ENCODE measurements around the gene ESPNL. TPM values are rescaled to one million over a fixed set of nuclear protein-coding genes. Genes with fewer than 3 reads are reported as not detected.

ESPNL gene
- total RNA-seq, 2 donors from 2014 or later = 0.15 to 0.86 TPM

GRCh38 chr2:238091436-238092060, 8.6 kb upstream of the ESPNL start:
- no peak for DNase-seq
- no peaks in the 10 kb centered on the region for H3K9me3 Mint-ChIP-seq
- peaks cover 4% of the 10 kb centered on the region for H3K4me1 Mint-ChIP-seq
- H3K4me3 Mint-ChIP-seq = no peak overlapping the region
- Histone ChIP-seq H3K9me3 (ENCODE audit: control insufficient read depth, low read length) (no peaks in the 10 kb centered on the region), H3K36me3 (ENCODE audit: control insufficient read depth, insufficient read depth, low read length) (peaks cover 4% of the 10 kb centered on the region), H3K4me1 (ENCODE audit: control insufficient read depth, insufficient read depth, low read length) (no peaks in the 10 kb centered on the region), H3K27me3 (ENCODE audit: control insufficient read depth, insufficient read depth, low read length, poor library complexity, severe bottlenecking) (no peaks in the 10 kb centered on the region), H3K9ac (ENCODE audit: extremely low read depth, low read length, poor library complexity, severe bottlenecking) (no peak overlapping the region), H3K27ac (ENCODE audit: low read depth, low read length) (no peak overlapping the region), H3K4me3 (ENCODE audit: low read length) (no peak overlapping the region)
- no peak for TF ChIP-seq CTCF (conservative IDR thresholded peaks at IDR 0.05)
- peaks cover 12% of the 10 kb centered on the region for H3K36me3 Mint-ChIP-seq (ENCODE audit: low read depth)
- H3K27me3 Mint-ChIP-seq (ENCODE audit: insufficient read depth) = no peaks in the 10 kb centered on the region
- peak overlapping the region; percentile 8 for H3K27ac Mint-ChIP-seq
- WGBS, 2 experiments (ENCODE audit: insufficient coverage in 1 of 2, insufficient read length in 1 of 2) = 94 to 97% methylated on average over 8 to 16 of the region's 16 CpGs

- H3K9me3 ChIP-seq (ENCODE audit: control insufficient read depth, low read length) = no peaks in the 10 kb centered on the region
- H3K4me1 ChIP-seq (ENCODE audit: control insufficient read depth, insufficient read depth, low read length) = no peaks in the 10 kb centered on the region
- Mint-ChIP-seq H3K4me1 (peaks cover 4% of the 10 kb centered on the region), H3K9me3 (no peaks in the 10 kb centered on the region), H3K27me3 (ENCODE audit: insufficient read depth) (no peaks in the 10 kb centered on the region), H3K4me3 (no peak overlapping the region), H3K36me3 (ENCODE audit: low read depth) (peaks cover 4% of the 10 kb centered on the region), H3K27ac (no peak overlapping the region)
- no peak overlapping the region for H3K27ac ChIP-seq (ENCODE audit: low read depth, low read length)
- no peak overlapping the region for H3K4me3 ChIP-seq (ENCODE audit: low read length)
- 92 to 93% methylated on average over 9 to 12 of the region's 12 CpGs for WGBS, 2 experiments (ENCODE audit: insufficient coverage in 1 of 2, insufficient read length in 1 of 2)
- peaks cover 3% of the 10 kb centered on the region for H3K36me3 ChIP-seq (ENCODE audit: control insufficient read depth, insufficient read depth, low read length)
- H3K9ac ChIP-seq (ENCODE audit: extremely low read depth, low read length, poor library complexity, severe bottlenecking) = no peak overlapping the region
- DNase-seq = no peak
- no peaks in the 10 kb centered on the region for H3K27me3 ChIP-seq (ENCODE audit: control insufficient read depth, insufficient read depth, low read length, poor library complexity, severe bottlenecking)
- no peak for TF ChIP-seq CTCF (conservative IDR thresholded peaks at IDR 0.05)
Measured at GRCh38 chr2:238092486-238093035, 7.6 kb upstream of the ESPNL start.

GRCh38 chr2:238093181-238094140, 6.7 kb upstream of the ESPNL start:
- no peak for DNase-seq
- Histone ChIP-seq H3K27ac (ENCODE audit: low read depth, low read length) (no peak overlapping the region), H3K9me3 (ENCODE audit: control insufficient read depth, low read length) (no peaks in the 10 kb centered on the region), H3K27me3 (ENCODE audit: control insufficient read depth, insufficient read depth, low read length, poor library complexity, severe bottlenecking) (no peaks in the 10 kb centered on the region), H3K36me3 (ENCODE audit: control insufficient read depth, insufficient read depth, low read length) (no peaks in the 10 kb centered on the region), H3K9ac (ENCODE audit: extremely low read depth, low read length, poor library complexity, severe bottlenecking) (no peak overlapping the region), H3K4me1 (ENCODE audit: control insufficient read depth, insufficient read depth, low read length) (no peaks in the 10 kb centered on the region), H3K4me3 (ENCODE audit: low read length) (no peak overlapping the region)
- Mint-ChIP-seq H3K27ac (no peak overlapping the region), H3K9me3 (no peaks in the 10 kb centered on the region), H3K4me3 (no peak overlapping the region), H3K27me3 (ENCODE audit: insufficient read depth) (no peaks in the 10 kb centered on the region), H3K4me1 (peaks cover 4% of the 10 kb centered on the region), H3K36me3 (ENCODE audit: low read depth) (no peaks in the 10 kb centered on the region)
- TF ChIP-seq CTCF (conservative IDR thresholded peaks at IDR 0.05) = no peak
- 90 to 93% methylated on average over 18 to 26 of the region's 26 CpGs for WGBS, 2 experiments (ENCODE audit: insufficient coverage in 1 of 2, insufficient read length in 1 of 2)

All from endodermal cell (in vitro differentiated cells).